Trophoblast cell (in vitro differentiated cells and primary cell): ENCODE measurements around the gene PDIA5.

Experiments used
- DNase-seq, 2 donors: peaks; one replicate each; pipeline ENCODE4 v3.0.0-alpha.2; 2016
- H2AFZ ChIP-seq: 2 replicates; pipeline ENCODE4 v1.6.1; 2013; ENCODE audit warnings: low read length, moderate library complexity, mild to moderate bottlenecking; ENCODE audit not compliant: insufficient read depth, poor library complexity
- H2AK5ac ChIP-seq: 2 replicates; pipeline ENCODE4 v1.6.1; 2013; ENCODE audit warnings: mild to moderate bottlenecking, low read length
- H2BK120ac ChIP-seq: 2 replicates; pipeline ENCODE4 v1.6.1; 2013; ENCODE audit warnings: low read length, mild to moderate bottlenecking, moderate library complexity; ENCODE audit not compliant: insufficient read depth, poor library complexity
- H2BK12ac ChIP-seq: 2 replicates; pipeline ENCODE4 v1.6.1; 2013; ENCODE audit warnings: mild to moderate bottlenecking, low read length, moderate library complexity
- H2BK5ac ChIP-seq: 2 replicates; pipeline ENCODE4 v1.6.1; 2013; ENCODE audit warnings: low read length, low read depth, moderate library complexity, mild to moderate bottlenecking; ENCODE audit not compliant: poor library complexity
- H3K14ac ChIP-seq: 2 replicates; pipeline ENCODE4 v1.6.1; 2013; ENCODE audit warnings: mild to moderate bottlenecking, low read length
- H3K18ac ChIP-seq: 2 replicates; pipeline ENCODE4 v1.6.1; 2013; ENCODE audit warnings: mild to moderate bottlenecking, low read length
- H3K23ac ChIP-seq: 2 replicates; pipeline ENCODE4 v1.6.1; 2013; ENCODE audit warnings: low read length
- H3K27ac ChIP-seq: 2 replicates; pipeline ENCODE4 v1.5.1; 2013; ENCODE audit warnings: low read depth, mild to moderate bottlenecking, inconsistent platforms, low read length, moderate library complexity
- H3K27me3 ChIP-seq: 2 replicates; pipeline ENCODE4 v1.6.1; 2013; ENCODE audit warnings: inconsistent platforms, mild to moderate bottlenecking, low read length, moderate library complexity; ENCODE audit not compliant: insufficient read depth
- H3K36me3 ChIP-seq, 2 experiments: 1 replicate in 1 of 2; 2 replicates in 1 of 2; pipeline ENCODE4 v1.6.1; 2013; ENCODE audit warnings: low read length in 2 of 2, mild to moderate bottlenecking in 2 of 2, moderate library complexity in 1 of 2; ENCODE audit not compliant: insufficient read depth in 2 of 2, control insufficient read depth in 1 of 2
- H3K4ac ChIP-seq: 2 replicates; pipeline ENCODE4 v1.6.1; 2013; ENCODE audit warnings: low read depth, mild to moderate bottlenecking, low read length, moderate library complexity
- H3K4me1 ChIP-seq, 2 experiments: 1 replicate in 1 of 2; 2 replicates in 1 of 2; pipeline ENCODE4 v1.6.1; 2013; ENCODE audit warnings: low read length in 2 of 2, mild to moderate bottlenecking in 2 of 2, moderate library complexity in 1 of 2; ENCODE audit not compliant: insufficient read depth in 2 of 2, control insufficient read depth in 1 of 2
- H3K4me2 ChIP-seq: 2 replicates; pipeline ENCODE4 v1.6.1; 2013; ENCODE audit warnings: inconsistent platforms, mild to moderate bottlenecking, low read length, moderate library complexity
- H3K4me3 ChIP-seq: 2 replicates; pipeline ENCODE4 v1.5.1; 2013; ENCODE audit warnings: mild to moderate bottlenecking, low read depth, low read length, inconsistent platforms
- H3K79me1 ChIP-seq: one replicate; pipeline ENCODE4 v1.6.1; 2013; ENCODE audit warnings: low read length
- H3K79me2 ChIP-seq: 2 replicates; pipeline ENCODE4 v1.6.1; 2013; ENCODE audit warnings: low read length, mild to moderate bottlenecking; ENCODE audit not compliant: control insufficient read depth, insufficient read depth, poor library complexity
- H3K9ac ChIP-seq: 2 replicates; pipeline ENCODE4 v1.6.1; 2013; ENCODE audit warnings: mild to moderate bottlenecking, low read length
- H3K9me3 ChIP-seq: 2 replicates; pipeline ENCODE4 v1.6.1; 2013; ENCODE audit warnings: low read depth, mild to moderate bottlenecking, control low read depth, inconsistent platforms, low read length; ENCODE audit not compliant: insufficient read depth
- H4K12ac ChIP-seq: 2 replicates; pipeline ENCODE4 v1.6.1; 2013; ENCODE audit warnings: low read depth, mild to moderate bottlenecking, low read length, moderate library complexity
- H4K8ac ChIP-seq: 2 replicates; pipeline ENCODE4 v1.6.1; 2013; ENCODE audit warnings: low read depth, mild to moderate bottlenecking, low read length, moderate library complexity
- H4K91ac ChIP-seq: one replicate; pipeline ENCODE4 v1.6.1; 2013; ENCODE audit warnings: low read depth, mild to moderate bottlenecking, low read length, moderate library complexity
- WGBS: extraction: QIAGEN DNeasy Blood & Tissue Kit; methylation state at CpG from one replicate; pipeline ENCODE4 v1.1.7; 2013; ENCODE audit warnings: missing lambda C conversion rate; ENCODE audit not compliant: insufficient read length, insufficient coverage; ENCODE audit errors: extremely low coverage; 5-methylcytosine and 5-hydroxymethylcytosine counted together

Gene PDIA5

DNA sequence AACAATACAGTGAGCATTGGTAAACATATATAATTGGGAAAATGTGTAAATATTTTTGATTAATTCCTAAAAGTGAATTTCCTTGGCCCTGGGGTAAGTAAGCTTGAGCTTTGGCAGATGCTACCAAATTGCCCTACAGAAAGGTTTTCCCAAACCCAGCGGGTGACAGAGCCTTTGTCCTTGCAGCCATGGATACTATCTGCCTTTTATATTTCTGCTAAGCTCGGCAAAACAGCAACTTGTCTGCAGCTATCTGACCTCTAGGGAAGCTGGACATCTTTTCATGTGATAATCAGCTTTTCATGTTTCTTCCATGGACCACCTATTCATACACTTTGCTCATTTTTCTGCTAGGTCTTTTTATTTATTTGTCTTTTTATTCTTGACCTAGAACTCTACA is 70.2 kb downstream of the PDIA5 start:
- Histone ChIP-seq H2AFZ (no peak overlapping the region), H3K79me1 (no peaks in the 10 kb centered on the region), H3K14ac (no peak overlapping the region), H3K27ac (no peak overlapping the region), H3K9me3 (no peaks in the 10 kb centered on the region), H4K8ac (no peak overlapping the region), H2AK5ac (no peak overlapping the region), H3K4ac (no peak overlapping the region), H3K9ac (no peak overlapping the region), H3K27me3 (no peaks in the 10 kb centered on the region), H2BK120ac (no peak overlapping the region), H3K4me3 (no peak overlapping the region), H3K79me2 (no peaks in the 10 kb centered on the region), H4K91ac (no peak overlapping the region), H3K18ac (no peak overlapping the region), H4K12ac (no peak overlapping the region), H3K4me1 (no peaks in the 10 kb centered on the region), H3K4me2 (no peak overlapping the region), H2BK12ac (no peak overlapping the region), H3K36me3 (peaks cover 34 to 54% of the 10 kb centered on the region in 2 experiments), H2BK5ac (no peak overlapping the region), H3K23ac (no peak overlapping the region)
- no CpG with 5 or more reads among the region's 2 CpGs for WGBS
- no peak for DNase-seq

GRCh38 chr3:123138839-123139444 is 72.1 kb downstream of the PDIA5 start:
- Histone ChIP-seq H3K79me2 (no peaks in the 10 kb centered on the region), H3K9me3 (no peaks in the 10 kb centered on the region), H4K91ac (no peak overlapping the region), H3K9ac (no peak overlapping the region), H2AFZ (no peak overlapping the region), H3K4me1 (peaks cover 0 to 7% of the 10 kb centered on the region in 2 experiments), H3K27ac (no peak overlapping the region), H3K36me3 (peaks cover 34 to 51% of the 10 kb centered on the region in 2 experiments), H4K12ac (no peak overlapping the region), H2AK5ac (no peak overlapping the region), H3K18ac (no peak overlapping the region), H2BK120ac (no peak overlapping the region), H3K14ac (no peak overlapping the region), H2BK5ac (no peak overlapping the region), H3K23ac (no peak overlapping the region), H3K4ac (no peak overlapping the region), H3K4me3 (no peak overlapping the region), H2BK12ac (no peak overlapping the region), H4K8ac (no peak overlapping the region), H3K79me1 (no peaks in the 10 kb centered on the region), H3K4me2 (no peak overlapping the region), H3K27me3 (no peaks in the 10 kb centered on the region)
- no peak for DNase-seq
- no CpG with 5 or more reads among the region's 8 CpGs for WGBS

GRCh38 chr3:123139522-123139921 is 72.7 kb downstream of the PDIA5 start:
- no CpG with 5 or more reads among the region's 5 CpGs for WGBS
- no peak overlapping the region for H2AFZ ChIP-seq
- no peak overlapping the region for H2BK5ac ChIP-seq
- H3K9ac ChIP-seq, result no peak overlapping the region
- no peak overlapping the region for H3K4ac ChIP-seq
- H3K4me1 ChIP-seq, result peaks cover 0 to 7% of the 10 kb centered on the region in 2 experiments
- H3K9me3 ChIP-seq, result no peaks in the 10 kb centered on the region
- DNase-seq, result no peak
- H3K79me2 ChIP-seq, result no peaks in the 10 kb centered on the region
- no peak overlapping the region for H3K4me2 ChIP-seq
- no peak overlapping the region for H3K23ac ChIP-seq
- no peaks in the 10 kb centered on the region for H3K79me1 ChIP-seq
- H3K27ac ChIP-seq, result no peak overlapping the region
- H3K27me3 ChIP-seq, result no peaks in the 10 kb centered on the region
- peaks cover 35 to 49% of the 10 kb centered on the region in 2 experiments for H3K36me3 ChIP-seq
- H3K14ac ChIP-seq, result no peak overlapping the region
- H4K8ac ChIP-seq, result no peak overlapping the region
- no peak overlapping the region for H4K91ac ChIP-seq
- no peak overlapping the region for H3K4me3 ChIP-seq
- H2BK120ac ChIP-seq, result no peak overlapping the region
- H4K12ac ChIP-seq, result no peak overlapping the region
- H3K18ac ChIP-seq, result no peak overlapping the region
- H2BK12ac ChIP-seq, result no peak overlapping the region
- H2AK5ac ChIP-seq, result no peak overlapping the region

- Histone ChIP-seq H3K79me1 (no peaks in the 10 kb centered on the region), H3K18ac (no peak overlapping the region), H4K91ac (no peak overlapping the region), H2AFZ (no peak overlapping the region), H2AK5ac (no peak overlapping the region), H3K4me2 (no peak overlapping the region), H3K23ac (no peak overlapping the region), H4K8ac (no peak overlapping the region), H3K4ac (no peak overlapping the region), H3K36me3 (peaks cover 35 to 48% of the 10 kb centered on the region in 2 experiments), H3K79me2 (no peaks in the 10 kb centered on the region), H2BK5ac (no peak overlapping the region), H3K27me3 (no peaks in the 10 kb centered on the region), H3K27ac (no peak overlapping the region), H3K4me1 (peaks cover 0 to 7% of the 10 kb centered on the region in 2 experiments), H3K14ac (no peak overlapping the region), H3K9me3 (no peaks in the 10 kb centered on the region), H3K4me3 (no peak overlapping the region), H2BK120ac (no peak overlapping the region), H4K12ac (no peak overlapping the region), H3K9ac (no peak overlapping the region), H2BK12ac (no peak overlapping the region)
- WGBS, result no CpG with 5 or more reads among the region's 9 CpGs
- DNase-seq, result no peak
Measured at GRCh38 chr3:123140550-123140949, 73.7 kb downstream of the PDIA5 start.
